SK-N-SH treated with all-trans-retinoic acid at 6 μM for 48 hours (cell line): ENCODE data around the gene ZNF333.

Experiments used
- ARNTL ChIP-seq: fragments of 450-650 bp; formaldehyde crosslinking; IDR thresholded peaks from 2 replicates; pipeline ENCODE4 v1.5.0; 2020; ENCODE audit warnings: low read depth, mild to moderate bottlenecking, moderate library complexity, borderline replicate concordance
- BACH2 ChIP-seq: fragments of 250-450 bp; sonication (Bioruptor Pico); IDR thresholded peaks from 2 replicates; pipeline ENCODE4 v1.9.0; 2021; ENCODE audit warnings: mild to moderate bottlenecking, borderline replicate concordance
- GLIS3 ChIP-seq: fragments of 250-450 bp; sonication (Bioruptor Pico); IDR thresholded peaks from 2 replicates; pipeline ENCODE4 v1.5.0; 2020; ENCODE audit warnings: mild to moderate bottlenecking, moderate library complexity
- OSR1 ChIP-seq: fragments of 250-450 bp; sonication (Bioruptor Pico); IDR thresholded peaks from 2 replicates; pipeline ENCODE4 v1.8.0; 2022; ENCODE audit warnings: moderate library complexity, mild to moderate bottlenecking, inconsistent platforms
- PATZ1 ChIP-seq: fragments of 250-450 bp; sonication (Bioruptor Pico); IDR thresholded peaks from 2 replicates; pipeline ENCODE4 v1.8.0; 2020; ENCODE audit warnings: mild to moderate bottlenecking, moderate library complexity, borderline replicate concordance
- POU6F1 ChIP-seq: fragments of 250-450 bp; sonication (Bioruptor Pico); IDR thresholded peaks from 2 replicates; pipeline ENCODE4 v1.8.0; 2021; ENCODE audit warnings: low read depth, mild to moderate bottlenecking, moderate library complexity, borderline replicate concordance
- RARB ChIP-seq: fragments of 250-450 bp; sonication (Bioruptor Pico); IDR thresholded peaks from 2 replicates; pipeline ENCODE4 v1.8.0; 2021; ENCODE audit warnings: mild to moderate bottlenecking, moderate library complexity
- TCF4 ChIP-seq: fragments of 250-450 bp; sonication (Bioruptor Pico); IDR thresholded peaks from 2 replicates; pipeline ENCODE4 v1.8.0; 2021; ENCODE audit warnings: mild to moderate bottlenecking, moderate library complexity, borderline replicate concordance
- ZC3H10 ChIP-seq: fragments of 250-450 bp; sonication (Bioruptor Pico); IDR thresholded peaks from 2 replicates; pipeline ENCODE4 v1.5.1; 2021; ENCODE audit warnings: mild to moderate bottlenecking, moderate library complexity
- ZFP30 ChIP-seq: fragments of 450-650 bp; formaldehyde crosslinking; IDR thresholded peaks from 2 replicates; pipeline ENCODE4 v1.5.0; 2022; ENCODE audit warnings: mild to moderate bottlenecking, moderate library complexity
- ZNF565 ChIP-seq: fragments of 450-650 bp; formaldehyde crosslinking; conservative IDR thresholded peaks from 2 replicates; pipeline ENCODE4 v1.5.0; 2020; ENCODE audit warnings: low read depth, mild to moderate bottlenecking, moderate library complexity
- ZNF70 ChIP-seq: fragments of 450-650 bp; formaldehyde crosslinking; IDR thresholded peaks from 2 replicates; pipeline ENCODE4 v1.5.0; 2020; ENCODE audit warnings: mild to moderate bottlenecking, moderate library complexity
- ZNF8 ChIP-seq: fragments of 450-650 bp; formaldehyde crosslinking; IDR thresholded peaks from 2 replicates; pipeline ENCODE4 v1.5.0; 2020; ENCODE audit warnings: mild to moderate bottlenecking, moderate library complexity

- no peak for TF ChIP-seq ZFP30 (CRISPR knock-in tag)
- TF ChIP-seq ARNTL (CRISPR knock-in tag), result no peak
- no peak for TF ChIP-seq ZNF8 (CRISPR knock-in tag)
- TF ChIP-seq BACH2, result no peak
- TF ChIP-seq ZNF70 (CRISPR knock-in tag), result no peak
- no peak for TF ChIP-seq TCF4 (CRISPR knock-in tag)
- no peak for TF ChIP-seq ZC3H10 (CRISPR knock-in tag)
- no peak for TF ChIP-seq GLIS3 (CRISPR knock-in tag)
- no peak for TF ChIP-seq POU6F1 (CRISPR knock-in tag)
- no peak for TF ChIP-seq PATZ1
- TF ChIP-seq ZNF565 (CRISPR knock-in tag), result no peak
- TF ChIP-seq OSR1 (CRISPR knock-in tag), result no peak
- no peak for TF ChIP-seq RARB
These were observed 42.7 kb downstream of the ZNF333 start for GRCh38 chr19:14732510-14732909.
